Breast epithelium (tissue), 3 donors: ENCODE measurements around the gene PLEKHA8.

Experiments
- CTCF ChIP-seq, 3 donors: fragments of 450-650 bp; IDR thresholded peaks; one replicate each; pipeline ENCODE4 v1.5.1; 2016 to 2017; ENCODE audit warnings: antibody characterized with exemption in 3 of 3, mild to moderate bottlenecking in 3 of 3, moderate library complexity in 3 of 3
- POLR2A ChIP-seq: fragments of 450-650 bp; IDR thresholded peaks from one replicate; pipeline ENCODE4 v1.6.1; 2016; ENCODE audit warnings: antibody characterized with exemption, mild to moderate bottlenecking, moderate library complexity
- POLR2AphosphoS5 ChIP-seq, 3 donors: sonication (generic); formaldehyde crosslinking; IDR thresholded peaks; one replicate each; pipeline ENCODE4 v1.6.1; 2017; ENCODE audit warnings: antibody characterized with exemption in 3 of 3

GRCh38 chr7:30057741-30058140 is 29.5 kb downstream of the PLEKHA8 start:
- no peak for TF ChIP-seq CTCF (IDR thresholded peaks at IDR 0.05)
- TF ChIP-seq POLR2A, result no peak
- no peak for TF ChIP-seq POLR2AphosphoS5 (IDR thresholded peaks at IDR 0.05)
